Gastroesophageal sphincter (tissue), 3 donors: ENCODE results near the gene LARGE1.

Experiments used
- CTCF ChIP-seq, 4 experiments: fragments of 200-600 bp in 2 of 4; fragments of 450-650 bp in 2 of 4; sonication (generic) in 1 of 4; IDR thresholded peaks; one replicate each; pipeline ENCODE4 v1.5.1; 2017 to 2019; ENCODE audit warnings: antibody characterized with exemption in 4 of 4, mild to moderate bottlenecking in 2 of 4, moderate library complexity in 2 of 4
- POLR2A ChIP-seq, 2 donors: fragments of 450-650 bp; IDR thresholded peaks; one replicate each; pipeline ENCODE4 v1.6.1; 2017; ENCODE audit warnings: antibody characterized with exemption in 2 of 2, mild to moderate bottlenecking in 2 of 2, moderate library complexity in 1 of 2
- POLR2AphosphoS5 ChIP-seq: sonication (generic); formaldehyde crosslinking; IDR thresholded peaks from one replicate; pipeline ENCODE4 v1.6.1; 2017; ENCODE audit warnings: antibody characterized with exemption

- TF ChIP-seq CTCF (IDR thresholded peaks at IDR 0.05) = no peak
- no peak for TF ChIP-seq POLR2AphosphoS5
- TF ChIP-seq POLR2A (IDR thresholded peaks at IDR 0.05) = no peak
Observed at GRCh38 chr22:33481550-33481949, 438.7 kb downstream of the LARGE1 start.
